Stimulated activated CD4-positive, alpha-beta T cell treated with anti-CD3 and anti-CD28 coated beads, Interleukin-1b, Interleukin-23, amount 100 ng/mL, for 1 hour (primary cell): ENCODE results near the gene ATRN.
"Not testable (repeated sequence)": the region's sequence is repeated elsewhere in the genome, so short reads cannot be mapped to it uniquely, and the experiment has no call there.

ENCODE experiments used
- DNase-seq, 2 donors: peaks; one replicate each; pipeline ENCODE4 v3.0.0-alpha.2; 2020; ENCODE audit warnings: low read depth in 2 of 2

The ATRN gene

DNA sequence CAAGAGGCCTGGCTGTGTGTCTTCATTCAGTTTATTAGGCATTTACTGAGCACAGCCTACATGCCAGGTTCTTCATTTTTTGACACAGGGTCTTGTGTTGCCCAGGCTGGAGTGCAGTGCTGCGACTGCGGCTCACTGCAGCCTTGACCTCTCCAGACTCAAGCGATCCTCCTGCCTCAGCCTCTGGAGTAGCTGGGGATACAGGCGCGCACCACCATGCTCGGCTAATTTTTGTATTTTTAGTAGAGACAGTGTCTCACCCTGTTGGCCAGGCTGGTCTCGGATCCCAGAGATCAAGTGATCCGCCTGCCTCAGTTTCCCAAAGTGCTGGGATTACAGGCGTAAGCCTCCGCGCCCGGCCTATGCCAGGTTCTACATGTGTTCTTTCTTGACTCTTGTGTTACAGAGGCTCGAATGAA is 601 bp upstream of the ATRN start:
- no peak for DNase-seq

DNA sequence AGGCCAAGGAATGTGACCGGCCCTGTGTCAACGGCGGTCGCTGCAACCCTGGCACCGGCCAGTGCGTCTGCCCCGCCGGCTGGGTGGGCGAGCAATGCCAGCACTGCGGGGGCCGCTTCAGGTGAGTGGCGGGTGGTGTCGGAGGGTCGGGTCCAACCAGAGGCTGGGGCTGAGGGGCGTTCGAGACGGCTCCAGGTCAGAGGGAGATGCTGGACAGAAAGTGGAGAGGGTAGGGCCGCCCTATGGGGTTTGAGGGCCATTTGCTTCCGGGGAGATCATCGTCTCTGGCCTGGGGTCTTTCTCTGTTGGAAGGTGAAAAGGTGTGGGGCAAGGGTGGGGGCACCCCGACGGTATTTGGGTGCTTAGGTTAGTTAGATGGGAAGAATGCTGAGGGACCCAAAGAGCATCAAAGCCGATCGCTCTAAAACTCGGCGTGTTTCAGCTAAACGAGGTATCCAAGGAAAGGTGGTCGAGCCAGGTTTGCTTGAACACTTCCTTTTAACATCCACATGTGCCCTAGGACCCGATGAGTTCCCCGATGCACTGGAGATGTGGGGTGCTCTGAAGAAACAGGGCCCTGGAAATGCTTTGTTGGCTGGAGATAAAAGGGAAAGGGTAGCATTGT is 691 bp downstream of the ATRN start:
- DNase-seq: no peak

DNA sequence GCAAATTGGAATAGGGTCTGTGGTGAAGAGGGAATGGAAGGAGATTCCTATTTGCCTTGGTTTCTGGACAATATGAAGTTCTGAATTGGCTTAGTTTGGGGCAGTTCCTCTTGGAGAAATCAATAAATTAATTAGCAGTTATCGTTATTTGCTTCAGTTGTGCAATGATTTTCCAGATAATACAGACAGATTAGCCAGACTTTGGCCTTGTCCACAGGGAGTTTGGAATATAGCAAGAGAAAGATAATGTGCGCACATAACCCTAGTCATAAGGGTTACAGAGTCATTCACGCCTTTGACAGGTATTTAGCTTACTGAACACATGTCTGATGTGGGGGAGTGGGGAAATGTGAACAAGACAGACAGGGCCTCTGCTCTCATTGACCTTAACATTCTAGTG is 1.3 kb downstream of the ATRN start:
- no peak for DNase-seq

DNA sequence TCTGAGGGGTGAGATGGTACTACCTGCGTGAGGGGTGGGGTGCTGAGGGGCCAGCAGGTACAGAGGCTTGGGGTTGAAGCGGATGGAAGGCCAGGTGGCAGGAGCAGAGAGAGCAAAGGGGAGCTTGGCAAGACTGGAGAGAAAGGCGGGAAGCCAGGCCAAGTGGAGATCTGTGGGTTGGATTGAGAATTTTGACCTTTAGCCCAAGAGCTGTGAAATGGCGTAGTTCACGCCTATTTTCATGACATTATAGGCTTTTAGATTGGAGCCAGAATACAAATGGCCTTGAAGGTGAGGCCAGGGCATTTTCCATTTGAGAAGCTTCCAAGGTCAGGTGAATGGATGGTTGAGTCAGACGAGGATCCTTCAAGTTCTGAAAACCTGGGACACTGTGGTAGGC is 2.5 kb downstream of the ATRN start:
- no peak for DNase-seq

- no peak for DNase-seq
Observed at GRCh38 chr20:3473944-3474343, 3.1 kb downstream of the ATRN start.

- DNase-seq: not testable (repeated sequence)
Observed at GRCh38 chr20:3477003-3477860, 6.4 kb downstream of the ATRN start.

GRCh38 chr20:3477861-3478544 is 7.2 kb downstream of the ATRN start:
- DNase-seq: no peak

DNA sequence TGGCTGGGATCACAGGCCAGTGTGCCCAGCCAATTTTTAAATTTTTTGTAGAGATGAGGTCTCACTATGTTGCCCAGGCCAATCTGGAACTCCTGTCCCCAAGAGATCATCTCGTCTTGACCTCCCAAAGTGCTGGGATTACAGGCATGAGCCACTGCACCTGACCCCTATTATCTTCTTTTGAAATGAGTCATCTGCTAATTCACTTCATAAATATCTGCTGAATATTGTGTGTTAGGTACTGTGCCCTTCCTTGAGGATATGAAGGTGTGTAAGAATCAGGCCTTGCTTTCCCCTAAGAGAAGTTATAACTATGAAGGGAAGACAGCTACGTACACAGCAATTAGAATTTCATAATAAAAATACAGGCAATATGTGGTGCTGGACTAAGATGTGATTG is 8.2 kb downstream of the ATRN start:
- DNase-seq: no peak

DNA sequence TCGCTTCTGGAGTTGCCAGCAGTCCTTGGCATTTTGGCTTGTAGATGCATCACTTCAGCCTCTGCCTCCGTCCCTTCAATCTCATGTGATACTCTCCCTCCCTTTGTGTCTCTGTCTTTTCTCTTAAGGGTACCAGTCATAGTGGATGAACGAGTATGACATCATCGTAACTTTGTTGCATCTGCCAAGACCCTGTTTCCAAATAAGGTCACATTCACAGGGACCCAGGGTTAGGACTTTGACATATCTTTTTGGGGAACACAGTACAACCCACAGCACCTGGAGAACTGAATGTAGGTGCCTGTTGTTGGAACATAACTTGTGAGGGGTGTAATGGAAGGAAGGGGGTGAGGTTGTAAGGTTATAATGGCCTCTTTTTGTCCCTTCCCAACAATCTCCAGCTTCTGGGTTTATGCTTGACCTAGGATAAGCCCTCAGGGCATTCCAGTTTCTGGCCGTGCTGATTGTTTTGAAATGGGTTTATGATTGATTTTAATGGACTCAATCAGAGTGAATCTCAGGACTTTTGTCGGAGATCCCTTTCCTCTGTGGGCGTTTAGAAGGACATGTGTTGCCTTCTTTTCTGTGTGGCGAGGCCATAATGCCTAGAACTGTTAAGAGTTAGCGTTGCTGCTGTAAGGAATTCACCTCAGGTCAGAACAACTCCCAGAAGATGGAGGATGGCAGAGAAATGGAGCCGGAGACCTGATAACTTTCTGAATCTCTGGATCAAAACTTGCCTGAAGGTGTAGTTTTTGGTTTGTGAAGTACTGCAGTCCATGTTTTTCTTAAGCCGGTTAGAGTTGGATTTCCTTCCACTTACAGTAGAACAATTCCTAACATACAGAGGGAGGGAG is 9.2 kb downstream of the ATRN start:
- DNase-seq: no peak

DNA sequence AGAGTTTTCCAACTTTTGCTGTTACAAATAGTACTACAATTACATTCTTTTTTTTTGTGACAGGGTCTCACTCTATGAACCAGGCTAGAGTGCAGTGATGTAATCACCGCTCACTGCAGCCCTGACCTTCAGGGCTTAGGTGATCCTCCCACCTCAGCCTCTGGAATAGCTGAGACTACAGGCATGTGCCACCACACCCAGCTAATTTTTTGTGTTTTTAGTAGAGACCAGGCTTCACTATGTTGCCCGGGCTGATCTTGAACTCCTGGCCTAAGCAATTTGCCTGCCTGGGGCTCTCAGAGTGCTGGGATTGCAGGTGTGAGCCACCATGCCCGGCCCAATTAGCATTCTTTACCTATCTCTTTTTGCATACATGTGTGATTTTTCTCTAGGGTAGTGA is 12.5 kb downstream of the ATRN start:
- DNase-seq: no peak

DNA sequence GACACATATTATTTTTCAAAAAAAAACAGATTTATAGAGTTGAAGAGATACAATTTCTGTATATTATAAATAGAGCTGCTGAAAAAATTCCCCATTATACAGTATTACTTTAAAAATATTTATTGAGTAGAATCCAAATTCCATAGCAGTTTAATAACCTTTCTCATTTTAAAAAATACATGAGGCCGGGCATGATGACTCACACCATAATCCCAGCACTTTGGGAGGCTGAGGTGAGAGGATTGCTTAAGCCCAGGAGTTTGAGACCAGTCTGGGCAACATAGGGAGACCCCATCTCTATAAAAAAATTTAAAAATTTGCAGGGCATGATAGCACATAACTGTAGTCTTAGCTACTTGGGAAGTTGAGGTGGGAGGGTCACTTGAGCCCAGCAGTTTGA is 13.0 kb downstream of the ATRN start:
- no peak for DNase-seq

DNA sequence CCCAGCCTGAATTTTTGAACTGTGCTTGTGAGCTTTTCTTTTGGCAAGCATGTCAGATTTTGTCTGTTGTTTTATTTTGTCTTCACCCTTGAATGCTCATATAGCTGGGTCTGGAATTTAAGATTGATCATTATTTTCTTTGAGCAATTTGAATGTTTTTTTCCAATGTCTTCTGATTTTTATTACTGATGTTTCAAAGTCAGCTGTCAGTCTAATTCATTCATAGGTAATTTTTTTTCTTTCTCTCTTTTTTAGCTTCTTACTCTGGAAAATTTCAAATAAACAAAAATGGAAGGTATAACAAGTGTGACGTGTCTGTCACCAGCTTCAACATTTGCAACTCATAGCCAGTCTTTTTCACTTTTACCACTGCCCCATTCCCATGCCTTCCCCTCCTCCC is 15.1 kb downstream of the ATRN start:
- DNase-seq: no peak

DNA sequence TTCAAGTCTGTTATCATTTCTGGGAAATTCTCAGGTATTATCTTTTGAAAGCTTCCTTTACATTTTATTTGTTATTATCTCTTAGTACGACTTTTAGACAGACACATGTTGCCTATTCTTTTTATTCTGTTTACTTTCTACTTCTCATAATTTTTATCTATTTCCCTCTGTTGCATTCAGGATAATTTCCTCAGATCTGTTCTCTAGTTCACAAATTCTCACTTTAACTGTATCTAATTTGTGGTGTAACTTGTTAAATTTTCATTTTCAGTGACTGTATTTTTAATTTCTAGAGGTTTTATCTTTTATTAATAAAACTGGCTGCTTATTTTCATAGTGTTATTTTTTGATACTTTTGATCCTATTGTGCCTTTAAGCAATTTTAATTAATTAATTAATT is 16.0 kb downstream of the ATRN start:
- no peak for DNase-seq

DNA sequence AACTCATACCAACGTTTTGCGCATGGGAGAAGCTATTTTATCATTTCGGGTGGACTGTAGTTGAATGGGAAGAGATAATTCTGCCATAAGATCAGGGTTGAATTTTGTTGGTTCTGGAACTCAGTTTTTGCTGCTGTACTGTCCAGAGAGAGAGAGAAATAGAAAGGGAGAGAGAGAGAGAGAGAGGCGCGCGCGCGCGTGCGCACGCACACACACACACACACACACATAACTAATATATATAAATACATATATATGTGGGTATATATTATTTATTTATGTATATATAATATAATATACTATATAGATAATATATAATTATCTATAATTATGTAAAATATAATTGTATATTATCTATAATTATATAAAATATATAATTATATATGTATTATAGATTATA is 21.9 kb downstream of the ATRN start:
- DNase-seq: no peak

GRCh38 chr20:3494218-3494617 is 23.4 kb downstream of the ATRN start:
- no peak for DNase-seq

DNA sequence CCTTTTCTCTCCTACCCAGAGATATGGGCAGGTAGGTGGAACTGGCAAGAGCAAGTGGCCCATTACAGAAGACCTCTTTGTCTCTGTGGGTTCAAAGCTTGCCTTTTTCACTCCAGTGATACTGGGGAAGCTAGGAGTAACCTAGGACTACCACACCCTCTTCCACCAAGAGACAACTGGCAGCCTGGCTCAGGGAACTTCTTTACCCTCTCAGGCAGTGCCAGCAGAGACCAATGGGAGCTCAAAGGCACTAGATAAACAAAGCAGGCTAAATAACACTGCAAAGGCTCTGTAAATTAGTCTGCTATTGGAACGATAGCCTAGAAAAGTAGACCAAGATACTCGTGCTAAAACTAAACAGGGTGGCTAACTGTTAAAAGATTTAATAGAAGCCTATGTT is 32.1 kb downstream of the ATRN start:
- no peak for DNase-seq

DNA sequence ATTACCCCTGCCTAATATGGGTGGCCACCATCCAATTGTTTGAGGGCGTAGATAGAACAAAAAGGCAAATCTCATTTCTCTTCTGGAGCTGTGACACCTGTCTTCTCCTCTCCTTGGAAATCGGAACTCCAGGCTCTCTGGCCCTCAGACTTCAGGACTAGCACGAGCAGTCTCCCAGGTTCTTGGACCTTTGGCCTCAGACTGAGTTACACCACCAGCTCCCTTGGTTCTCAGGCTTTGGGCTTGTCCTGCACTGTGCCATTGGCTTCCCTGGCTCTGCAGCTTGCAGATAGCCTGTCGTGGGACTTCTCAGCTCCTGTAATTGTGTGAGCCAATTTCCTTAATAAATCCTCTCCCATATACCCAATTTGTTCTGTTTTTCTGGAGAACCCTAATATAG is 34.3 kb downstream of the ATRN start:
- DNase-seq: no peak

DNA sequence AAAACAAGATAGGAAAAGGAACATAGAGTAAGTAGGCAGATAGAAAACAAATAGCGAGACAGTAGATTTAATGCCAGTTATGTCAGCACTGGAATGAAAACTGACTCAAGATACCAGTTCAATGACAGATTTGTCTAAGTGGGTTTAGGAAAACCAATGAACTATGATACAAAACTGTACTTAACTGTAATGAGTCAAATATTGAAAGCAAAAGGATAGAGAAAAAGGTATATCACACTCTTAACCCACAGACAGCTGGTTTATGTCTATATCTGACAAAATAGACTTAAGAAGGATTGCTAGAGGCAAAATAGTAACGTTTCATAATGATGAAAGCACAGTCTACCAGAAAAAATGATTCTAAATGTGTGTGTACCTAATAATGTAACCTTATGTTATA is 38.2 kb downstream of the ATRN start:
- no peak for DNase-seq

GRCh38 chr20:3510110-3510509 is 39.3 kb downstream of the ATRN start:
- DNase-seq: no peak

DNA sequence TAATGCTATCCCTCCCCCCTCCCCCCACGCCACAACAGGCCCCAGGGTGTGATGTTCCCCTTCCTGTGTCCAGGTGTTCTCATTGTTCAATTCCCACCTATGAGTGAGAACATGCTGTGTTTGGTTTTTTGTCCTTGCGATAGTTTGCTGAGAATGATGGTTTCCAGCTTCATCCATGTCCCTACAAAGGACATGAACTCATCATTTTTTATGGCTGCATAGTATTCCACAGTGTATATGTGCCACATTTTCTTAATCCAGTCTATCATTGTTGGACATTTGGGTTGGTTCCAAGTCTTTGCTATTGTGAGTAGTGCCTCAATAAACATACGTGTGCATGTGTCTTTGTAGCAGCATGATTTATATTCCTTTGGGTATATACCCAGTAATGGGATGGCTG is 41.4 kb downstream of the ATRN start:
- DNase-seq: not testable (repeated sequence)

- DNase-seq: no peak
Observed at GRCh38 chr20:3514012-3514642, 43.3 kb downstream of the ATRN start.
